Nephron (organoid): ENCODE data around the gene PHETA1.

Experiments used
- H3K27ac Mint-ChIP-seq, 3 experiments: 2 replicates each; pipeline ENCODE4 v1.8.0; 2020; ENCODE audit warnings: mixed read lengths in 3 of 3, mild to moderate bottlenecking in 2 of 3, moderate library complexity in 1 of 3
- H3K27me3 Mint-ChIP-seq: 2 replicates; pipeline ENCODE4 v1.8.0; 2021; ENCODE audit warnings: low read depth, mild to moderate bottlenecking, moderate library complexity, mixed read lengths
- H3K36me3 Mint-ChIP-seq: 2 replicates; pipeline ENCODE4 v1.8.0; 2020; ENCODE audit warnings: low read depth, mixed read lengths
- H3K4me1 Mint-ChIP-seq: 2 replicates; pipeline ENCODE4 v1.8.0; 2020; ENCODE audit warnings: mixed read lengths
- H3K4me3 Mint-ChIP-seq, 3 experiments: 2 replicates each; pipeline ENCODE4 v1.8.0; 2020; ENCODE audit warnings: mild to moderate bottlenecking in 3 of 3, mixed read lengths in 3 of 3, moderate library complexity in 2 of 3
- H3K9me3 Mint-ChIP-seq: 2 replicates; pipeline ENCODE4 v1.8.0; 2020; ENCODE audit warnings: mixed read lengths
- CTCF ChIP-seq, 3 experiments: fragments of 200-600 bp; sonication (generic); IDR thresholded peaks; one replicate each; pipeline ENCODE4 v1.5.0; 2021; ENCODE audit warnings: antibody characterized with exemption in 3 of 3; ENCODE audit not compliant: unreplicated experiment in 3 of 3

PHETA1 gene

GRCh38 chr12:111409780-111410430 is 41.0 kb upstream of the PHETA1 start:
- no peaks in the 10 kb centered on the region for H3K9me3 Mint-ChIP-seq
- no peaks in the 10 kb centered on the region for H3K36me3 Mint-ChIP-seq
- H3K4me3 Mint-ChIP-seq: no peak overlapping the region
- TF ChIP-seq CTCF (IDR thresholded peaks at IDR 0.05; ENCODE audit: unreplicated experiment in 3 of 3): no peak
- peaks cover 34% of the 10 kb centered on the region for H3K4me1 Mint-ChIP-seq
- no peaks in the 10 kb centered on the region for H3K27me3 Mint-ChIP-seq
- H3K27ac Mint-ChIP-seq: peak overlapping the region in 2 of 3 experiments; percentile 44 to 74

GRCh38 chr12:111409403-111409779 is 40.5 kb upstream of the PHETA1 start:
- Mint-ChIP-seq H3K27ac (no peak overlapping the region), H3K4me1 (peaks cover 39% of the 10 kb centered on the region), H3K36me3 (no peaks in the 10 kb centered on the region), H3K4me3 (peak overlapping the region in 1 of 3 experiments; percentile 68), H3K27me3 (peaks cover 5% of the 10 kb centered on the region), H3K9me3 (no peaks in the 10 kb centered on the region)
- no peak for TF ChIP-seq CTCF (IDR thresholded peaks at IDR 0.05; ENCODE audit: unreplicated experiment in 3 of 3)

- peak overlapping the region; percentile 65 to 81 (median 68) for H3K4me3 Mint-ChIP-seq
- H3K36me3 Mint-ChIP-seq: no peaks in the 10 kb centered on the region
- H3K4me1 Mint-ChIP-seq: peaks cover 40% of the 10 kb centered on the region
- H3K9me3 Mint-ChIP-seq: no peaks in the 10 kb centered on the region
- peaks cover 11% of the 10 kb centered on the region for H3K27me3 Mint-ChIP-seq
- no peak for TF ChIP-seq CTCF (IDR thresholded peaks at IDR 0.05; ENCODE audit: unreplicated experiment in 3 of 3)
- no peak overlapping the region for H3K27ac Mint-ChIP-seq
Observed at GRCh38 chr12:111408686-111409402, 39.9 kb upstream of the PHETA1 start.

- peaks cover 37% of the 10 kb centered on the region for H3K4me1 Mint-ChIP-seq
Observed at GRCh38 chr12:111408116-111408440, 39.2 kb upstream of the PHETA1 start.

GRCh38 chr12:111407377-111408115 is 38.7 kb upstream of the PHETA1 start:
- peak overlapping the region; percentile 81 to 89 (median 85) for H3K4me3 Mint-ChIP-seq
- H3K9me3 Mint-ChIP-seq: no peaks in the 10 kb centered on the region
- TF ChIP-seq CTCF (IDR thresholded peaks at IDR 0.05; ENCODE audit: unreplicated experiment in 3 of 3): no peak
- H3K4me1 Mint-ChIP-seq: peaks cover 35% of the 10 kb centered on the region
- peaks cover 21% of the 10 kb centered on the region for H3K27me3 Mint-ChIP-seq
- no peaks in the 10 kb centered on the region for H3K36me3 Mint-ChIP-seq
- peak overlapping the region; percentile 44 to 74 (median 49) for H3K27ac Mint-ChIP-seq

More at GRCh38 chr12:111408116-111408440, 39.2 kb upstream of the PHETA1 start:
- Mint-ChIP-seq H3K27ac (peak overlapping the region in 2 of 3 experiments; percentile 42 to 49), H3K36me3 (no peaks in the 10 kb centered on the region), H3K9me3 (no peaks in the 10 kb centered on the region), H3K27me3 (peaks cover 17% of the 10 kb centered on the region), H3K4me3 (peak overlapping the region; percentile 81 to 89 (median 85))
- no peak for TF ChIP-seq CTCF (IDR thresholded peaks at IDR 0.05; ENCODE audit: unreplicated experiment in 3 of 3)
